Sigmoid colon (tissue), 4 donors: ENCODE results near the gene TYSND1.

ENCODE experiments used
- CTCF ChIP-seq, 4 experiments: fragments of 450-650 bp in 3 of 4; fragments of 200-600 bp in 1 of 4; IDR thresholded peaks; one replicate each; pipeline ENCODE4 v1.5.1; 2016 to 2019; ENCODE audit warnings: antibody characterized with exemption in 4 of 4, mild to moderate bottlenecking in 3 of 4, moderate library complexity in 2 of 4
- EP300 ChIP-seq, 4 donors: sonication (generic); formaldehyde crosslinking; IDR thresholded peaks; one replicate each; pipeline ENCODE4 v1.6.1; 2017; ENCODE audit warnings: antibody characterized with exemption in 4 of 4
- POLR2A ChIP-seq, 2 donors: fragments of 450-650 bp; IDR thresholded peaks; one replicate each; pipeline ENCODE4 v1.6.1; 2016; ENCODE audit warnings: antibody characterized with exemption in 2 of 2, mild to moderate bottlenecking in 2 of 2, moderate library complexity in 2 of 2
- POLR2AphosphoS5 ChIP-seq, 4 donors: sonication (generic); formaldehyde crosslinking; IDR thresholded peaks; one replicate each; pipeline ENCODE4 v1.6.1; 2017; ENCODE audit warnings: antibody characterized with exemption in 4 of 4

GRCh38 chr10:70123817-70124216, 22.7 kb downstream of the TYSND1 start:
- TF ChIP-seq CTCF (IDR thresholded peaks at IDR 0.05) (no peak), EP300 (IDR thresholded peaks at IDR 0.05) (no peak), POLR2A (IDR thresholded peaks at IDR 0.05) (no peak), POLR2AphosphoS5 (IDR thresholded peaks at IDR 0.05) (no peak)
